HG03095 (cell line): Measurements from ENCODE around the gene TIMM23.
"Not testable (repeated sequence)": the region's sequence is repeated elsewhere in the genome, so short reads cannot be mapped to it uniquely, and the experiment has no call there.

Experiments used
- ATAC-seq: cut with Tn5 transposase; IDR thresholded peaks from one replicate; pipeline ENCODE4 v1.9.1; 2021; ENCODE audit warnings: moderate library complexity; ENCODE audit not compliant: unreplicated experiment

The TIMM23 gene

DNA sequence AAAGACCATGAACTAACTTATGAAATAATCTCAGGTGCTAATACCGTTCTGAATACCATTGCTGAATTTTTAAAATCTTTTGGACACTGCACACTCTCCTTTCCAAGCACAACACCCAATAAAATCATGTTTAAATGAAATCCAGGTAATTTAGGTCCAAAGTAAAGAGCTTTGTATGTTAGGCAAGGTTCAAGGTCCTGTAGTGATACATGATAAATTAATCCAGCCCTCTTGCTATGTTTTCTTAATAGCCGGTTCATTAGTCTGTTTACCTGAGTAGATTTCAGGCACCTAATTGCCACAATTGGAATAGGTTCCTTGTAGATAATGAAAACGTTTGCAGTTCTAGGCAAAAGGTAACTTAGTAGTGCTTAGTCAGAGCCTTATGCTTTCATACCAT lies 13.3 kb downstream of the TIMM23 start:
- ATAC-seq = not testable (repeated sequence)

DNA sequence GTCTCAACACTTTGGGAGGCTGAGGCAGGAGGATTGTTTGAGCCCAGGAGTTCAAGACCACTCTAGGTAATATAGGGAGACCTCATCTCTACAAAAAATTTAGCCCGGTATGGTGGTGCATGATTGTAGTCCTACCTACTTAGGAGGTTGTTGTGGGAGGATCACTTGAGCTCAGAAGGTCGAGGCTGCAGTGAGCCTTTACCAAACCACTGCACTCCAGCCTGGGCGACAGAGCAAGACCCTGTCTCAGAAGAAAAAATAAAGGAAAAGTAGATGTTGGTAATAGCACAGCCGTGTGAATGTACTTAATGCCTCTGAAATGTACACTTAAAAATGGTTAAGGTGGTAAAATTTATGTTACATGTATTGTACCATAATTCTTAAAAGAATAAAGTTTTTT lies 25.3 kb downstream of the TIMM23 start:
- no peak for ATAC-seq

GRCh38 chr10:45997994-45998763 lies 25.9 kb downstream of the TIMM23 start:
- ATAC-seq = no peak

GRCh38 chr10:45999955-46000354 lies 27.7 kb downstream of the TIMM23 start:
- not testable (repeated sequence) for ATAC-seq

DNA sequence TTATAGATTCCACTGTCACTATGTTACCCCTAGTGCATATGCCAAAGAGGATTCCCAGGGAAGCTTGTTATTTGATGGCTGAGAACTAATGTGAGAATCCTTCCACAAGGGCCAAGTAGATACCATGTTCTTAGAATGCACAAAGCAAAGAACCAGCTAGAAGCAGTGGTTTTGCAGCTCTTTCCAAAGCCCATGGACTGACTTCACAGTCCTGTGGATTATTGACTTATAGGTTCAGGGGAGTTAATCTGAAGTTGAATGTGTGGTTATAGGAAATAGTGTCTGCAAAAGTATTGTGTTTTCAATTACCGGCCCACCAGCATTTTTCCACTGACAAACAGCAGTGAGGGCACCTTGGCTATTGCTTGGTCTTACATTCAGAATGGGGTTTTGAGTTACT lies 28.2 kb downstream of the TIMM23 start:
- no peak for ATAC-seq

- ATAC-seq = no peak
Observed at GRCh38 chr10:46001187-46001756, 29.0 kb downstream of the TIMM23 start.

DNA sequence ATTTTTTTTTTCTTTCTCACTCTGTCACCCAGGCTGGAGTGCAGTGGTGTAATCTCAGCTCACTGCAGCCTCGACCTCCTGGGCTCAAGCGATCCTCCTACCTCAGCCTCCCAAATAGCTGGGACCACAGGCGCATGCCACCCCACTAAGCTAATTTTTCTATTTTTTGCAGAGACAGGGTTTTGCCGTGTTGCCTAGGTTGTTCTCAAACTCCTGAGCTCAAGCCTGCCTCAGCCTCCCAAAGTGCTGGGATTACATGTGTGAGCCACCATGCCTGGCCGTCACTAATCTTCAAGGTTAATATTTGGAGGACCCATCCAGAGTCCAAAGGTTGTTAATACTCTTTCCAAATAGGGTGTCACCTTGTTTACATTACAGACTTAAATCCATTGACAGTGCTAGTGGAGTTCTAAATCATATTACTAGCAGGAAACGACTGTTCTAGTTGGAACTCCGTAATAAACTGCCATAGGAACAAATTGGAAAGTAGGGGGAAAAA lies 29.9 kb downstream of the TIMM23 start:
- not testable (repeated sequence) for ATAC-seq

GRCh38 chr10:46002916-46003693 lies 30.8 kb downstream of the TIMM23 start:
- ATAC-seq = no peak

- no peak for ATAC-seq
Observed at GRCh38 chr10:46004963-46005362, 32.7 kb downstream of the TIMM23 start.

DNA sequence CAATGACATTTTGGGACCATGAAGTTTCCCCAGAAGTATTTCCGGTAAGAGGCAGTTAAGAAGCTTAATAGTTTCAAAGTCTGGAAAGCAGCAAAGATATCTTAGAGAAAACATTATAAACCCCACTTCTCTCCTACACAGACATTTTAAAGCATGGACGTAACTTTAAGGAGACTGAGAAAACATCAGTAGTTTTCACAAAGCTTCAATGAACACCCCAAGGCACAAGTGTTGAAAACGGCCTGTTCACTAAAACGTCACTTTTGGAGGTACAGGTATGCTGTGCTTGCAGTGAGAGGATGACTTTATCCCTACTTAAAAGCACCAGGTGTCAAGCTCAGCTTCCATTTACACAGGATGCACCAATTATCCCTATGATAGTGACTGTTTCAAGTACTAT lies 33.1 kb downstream of the TIMM23 start:
- ATAC-seq = no peak

DNA sequence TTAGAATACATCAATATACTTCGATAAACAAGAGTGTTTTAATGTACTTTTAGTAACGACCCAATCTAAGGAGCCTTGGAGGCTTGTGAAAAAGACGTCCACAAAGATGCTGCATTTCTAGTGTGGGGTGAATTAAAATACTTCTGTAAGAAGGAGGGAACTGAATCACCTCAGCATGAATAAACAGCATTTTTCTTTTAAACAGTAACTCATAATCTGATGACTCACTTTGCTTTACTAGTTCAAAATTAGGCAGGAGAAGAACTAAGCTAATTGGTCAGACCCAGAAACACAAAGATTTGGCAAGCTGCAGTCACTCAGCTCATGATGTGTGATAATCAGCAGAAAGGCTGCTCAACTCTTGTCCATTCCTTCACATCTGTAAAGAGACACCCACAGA lies 33.9 kb downstream of the TIMM23 start:
- no peak for ATAC-seq

DNA sequence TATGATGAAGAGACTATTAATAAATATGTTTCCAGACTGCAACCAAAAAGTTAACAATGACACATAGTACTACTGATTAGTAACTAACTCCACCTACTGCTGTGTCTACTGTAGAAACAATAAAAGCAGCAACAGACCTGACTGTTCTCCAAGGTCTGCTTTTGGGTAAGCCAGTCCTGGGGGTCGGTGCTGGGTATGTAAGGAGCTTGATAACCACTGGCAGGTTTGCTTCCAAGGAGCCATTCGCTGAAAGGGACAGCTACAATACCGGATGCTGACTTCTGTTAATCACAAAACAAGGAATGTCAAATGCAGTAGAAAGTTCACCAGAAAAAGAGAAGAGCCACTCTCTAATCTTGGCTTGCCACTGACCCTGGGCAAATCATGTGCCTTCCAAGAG lies 40.5 kb downstream of the TIMM23 start:
- ATAC-seq = no peak

DNA sequence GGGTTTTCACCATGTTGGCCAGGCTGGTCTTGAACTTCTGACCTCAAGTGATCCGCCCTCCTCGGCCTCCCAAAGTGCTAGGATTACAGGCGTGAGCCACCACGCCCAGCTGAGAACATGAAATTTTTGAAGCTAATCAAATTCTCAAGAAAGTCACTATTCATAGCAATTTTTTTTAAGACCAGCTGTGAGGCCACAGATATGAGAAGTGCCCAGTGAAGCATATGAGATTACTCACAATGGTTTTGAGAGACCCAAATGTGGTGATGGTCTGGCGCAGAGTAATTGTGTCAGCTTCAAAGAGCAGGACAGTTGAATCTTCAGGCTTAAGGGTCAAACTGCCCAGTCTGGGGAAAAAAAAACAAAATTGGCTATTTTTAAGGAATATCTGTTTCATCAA lies 41.9 kb downstream of the TIMM23 start:
- ATAC-seq = no peak

- no peak for ATAC-seq
Observed at GRCh38 chr10:46014683-46015405, 42.6 kb downstream of the TIMM23 start.

GRCh38 chr10:46016190-46016589 lies 43.9 kb downstream of the TIMM23 start:
- no peak for ATAC-seq

DNA sequence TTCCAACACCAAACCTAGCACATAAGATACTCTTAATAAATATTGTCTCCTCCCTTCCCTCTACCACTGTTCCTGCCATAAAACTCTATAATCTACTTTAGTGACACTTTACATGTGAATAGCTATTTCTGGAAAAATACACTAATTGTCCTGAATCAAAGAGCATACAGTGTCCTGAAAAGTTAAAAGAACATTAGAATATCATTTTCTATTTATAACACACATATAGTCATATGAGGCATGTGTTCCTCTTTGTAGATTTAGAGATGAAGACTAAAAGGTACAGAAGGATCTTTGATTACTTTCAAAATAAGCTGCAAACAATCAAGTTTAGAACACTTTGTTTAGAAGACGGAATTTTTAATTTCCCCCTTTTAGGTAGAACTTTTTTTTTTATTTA lies 44.5 kb downstream of the TIMM23 start:
- no peak for ATAC-seq

DNA sequence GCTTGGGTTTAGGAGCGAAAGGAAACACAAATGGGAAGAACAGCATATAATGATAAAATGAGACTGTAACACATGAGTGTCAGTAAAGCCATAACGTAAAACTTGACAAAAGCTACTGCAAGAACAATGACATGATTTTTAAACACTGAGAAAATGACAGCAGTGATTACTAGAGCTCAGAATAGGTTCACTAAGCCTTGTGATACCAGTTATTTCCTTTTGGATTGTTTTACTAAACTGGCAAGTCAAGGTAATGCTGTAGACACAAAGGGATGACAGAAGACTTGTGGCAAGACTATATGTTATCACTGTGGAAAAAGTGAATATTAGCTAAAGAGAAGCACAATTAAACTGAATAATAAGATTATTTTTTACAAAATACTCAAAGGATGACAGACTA lies 45.4 kb downstream of the TIMM23 start:
- no peak for ATAC-seq

DNA sequence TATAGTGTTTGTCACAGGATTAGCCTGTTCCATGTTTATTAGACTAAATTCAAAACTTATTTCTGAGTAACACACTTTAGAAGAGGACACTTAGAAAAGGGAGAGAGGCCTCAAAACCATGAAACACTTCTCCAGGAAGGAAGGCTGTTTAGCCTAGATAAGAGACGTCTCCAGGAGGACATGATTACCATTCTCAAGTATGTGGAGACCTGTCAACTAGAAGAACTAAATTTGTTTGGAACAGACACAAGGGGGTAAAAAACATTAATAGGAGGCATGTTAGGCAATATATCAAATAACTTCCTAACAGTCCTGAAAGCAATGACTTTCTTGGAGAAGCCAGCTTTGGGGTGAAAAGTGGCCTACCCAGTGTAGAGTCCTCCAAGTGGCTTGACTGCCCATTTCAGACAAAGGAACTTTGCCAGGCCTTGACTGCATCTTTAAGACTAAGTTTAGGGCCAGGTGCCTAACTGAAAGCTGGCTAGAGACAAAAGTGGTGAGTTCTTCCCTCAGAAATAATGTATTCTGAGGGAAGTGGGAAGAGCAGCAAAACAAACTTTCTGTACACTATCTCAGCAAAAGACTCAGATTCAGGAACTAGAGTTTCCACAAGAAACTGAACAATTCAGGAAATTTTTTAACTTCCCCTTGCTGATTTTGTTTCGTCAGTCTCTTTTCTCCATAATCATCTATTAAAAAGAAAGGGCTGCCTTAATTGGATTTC lies 46.3 kb downstream of the TIMM23 start:
- ATAC-seq = no peak

DNA sequence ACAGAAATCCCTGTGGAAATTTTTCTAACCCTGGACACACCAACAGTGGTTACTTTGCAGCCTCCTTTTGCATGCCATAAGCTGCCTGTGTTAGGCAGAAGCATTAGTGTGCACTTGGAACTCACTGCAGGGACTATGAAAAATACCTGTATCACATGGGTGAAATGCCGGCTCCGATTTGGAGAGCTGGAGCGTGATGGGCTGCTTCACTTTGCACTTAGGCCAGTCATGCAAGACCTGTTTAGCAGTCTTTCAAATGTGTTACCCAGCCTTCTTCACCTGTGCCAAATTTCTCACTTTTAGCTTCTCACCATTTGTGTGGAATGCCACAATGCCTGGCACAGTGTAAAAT lies 46.9 kb downstream of the TIMM23 start:
- no peak for ATAC-seq

DNA sequence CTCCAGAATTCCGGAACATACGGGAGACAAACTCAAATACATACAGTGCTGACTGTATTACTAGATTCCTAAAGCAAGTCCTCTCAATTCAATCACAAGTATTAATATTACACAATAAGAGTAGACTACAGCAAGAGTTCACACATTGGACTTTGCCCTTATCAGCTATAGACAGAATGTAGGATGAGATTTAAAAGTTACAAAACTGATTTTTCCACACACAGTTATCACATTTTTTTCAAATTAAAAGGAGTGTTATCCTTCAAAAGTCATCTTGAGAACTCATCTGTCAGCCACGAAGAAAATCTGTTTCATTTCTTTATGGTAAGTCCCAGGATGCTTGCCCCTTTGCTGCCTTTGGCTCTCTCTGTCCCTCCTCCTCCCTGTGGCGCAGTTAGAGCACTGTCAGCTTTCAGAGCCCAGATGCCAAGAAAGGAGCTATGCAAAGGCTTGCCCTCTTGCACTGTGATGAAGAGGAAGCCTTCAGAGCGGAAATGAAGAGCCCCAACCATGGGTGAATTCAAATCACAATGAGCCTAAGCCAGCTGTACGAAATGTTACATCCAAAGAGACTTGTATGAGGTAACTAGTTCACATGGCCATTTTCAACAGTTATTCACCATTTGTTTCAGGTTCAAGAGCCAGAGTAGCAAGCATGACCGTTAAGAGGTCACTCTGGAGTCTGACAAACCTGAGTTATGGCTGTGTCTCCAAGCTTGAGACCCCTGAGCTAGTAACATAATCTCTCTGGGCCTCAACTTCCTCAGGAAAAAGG lies 47.5 kb downstream of the TIMM23 start:
- no peak for ATAC-seq
